Hematopoietic multipotent progenitor cell treated with erythropoietin and hydrocortisone succinate and interleukin-3 and kit ligand, for 17 days (in vitro differentiated cells): ENCODE measurements around the gene SMIM32.

Experiments used
- DNase-seq: peaks from one replicate; pipeline ENCODE4 v3.0.0-alpha.2; 2015; ENCODE audit warnings: low spot score

Gene SMIM32

GRCh38 chr5:136207631-136208030 lies 14.7 kb upstream of the SMIM32 start:
- no peak for DNase-seq

DNA sequence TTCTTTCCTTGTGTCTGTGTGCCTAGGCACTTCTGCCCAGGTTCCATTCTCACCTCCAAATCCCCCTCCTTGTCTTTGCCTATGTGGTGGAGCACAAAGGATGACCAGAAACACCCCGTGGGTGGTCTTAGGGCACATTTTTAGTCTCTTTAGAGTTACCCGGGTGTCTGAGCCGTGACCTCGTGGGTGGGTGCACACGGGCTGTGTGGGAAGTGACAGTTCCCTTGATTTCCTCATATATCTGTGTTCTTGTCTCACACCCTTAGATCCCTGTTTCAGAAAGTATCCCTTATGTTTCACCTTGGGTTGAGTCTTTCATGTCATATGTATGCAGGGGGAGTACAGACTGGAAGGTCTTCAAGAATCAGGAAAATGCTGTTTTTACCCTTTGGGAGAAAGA lies 13.4 kb upstream of the SMIM32 start:
- no peak for DNase-seq

DNA sequence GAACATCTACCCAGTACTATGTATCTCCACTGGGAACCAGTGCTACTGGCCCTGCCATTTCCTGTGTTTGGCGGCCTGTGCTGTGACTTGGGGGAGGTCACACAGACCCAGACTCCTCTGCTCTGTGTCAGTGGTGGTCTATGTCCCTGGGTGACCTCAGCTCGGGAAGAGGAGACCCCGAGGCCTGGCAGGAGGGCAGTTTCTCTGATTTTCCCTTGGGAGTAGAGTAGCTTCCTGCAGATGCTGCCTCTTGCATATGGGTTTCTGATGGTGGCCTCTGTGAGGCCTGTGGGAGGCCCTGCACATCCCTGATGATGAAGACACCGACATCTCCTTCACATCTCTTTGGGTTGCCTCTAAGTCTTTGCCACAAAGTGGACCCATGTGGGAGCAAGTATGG lies 13.0 kb upstream of the SMIM32 start:
- no peak for DNase-seq

GRCh38 chr5:136205061-136205702 lies 12.2 kb upstream of the SMIM32 start:
- DNase-seq: no peak

DNA sequence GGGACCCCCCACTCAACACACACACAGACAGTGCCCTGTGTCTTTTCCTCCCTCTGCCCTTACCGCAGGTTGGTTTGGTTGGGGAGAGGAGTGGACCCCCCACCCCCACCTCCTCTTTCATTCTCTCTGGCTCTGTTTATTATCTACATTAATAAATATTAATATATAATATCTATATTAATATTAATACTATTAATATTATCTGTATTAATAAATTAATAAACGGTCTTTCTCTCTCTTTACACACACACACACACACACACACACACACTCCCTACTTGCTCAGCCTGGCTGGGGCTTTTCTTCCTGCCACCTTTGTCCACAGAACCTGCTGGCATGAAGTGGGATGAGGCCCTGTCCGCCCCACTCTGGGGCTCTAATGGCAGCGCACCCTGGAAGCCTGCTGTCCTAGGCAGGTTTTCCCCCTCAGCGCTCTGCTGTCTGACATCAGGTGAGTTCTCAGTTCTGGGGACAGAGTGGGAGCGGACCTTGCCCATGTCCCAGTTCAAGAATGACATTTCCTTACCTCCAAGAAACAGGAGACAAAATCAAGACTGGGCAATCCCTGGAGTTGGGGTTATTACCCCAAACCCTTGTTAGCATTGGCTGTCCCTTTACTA lies 10.5 kb upstream of the SMIM32 start:
- no peak for DNase-seq

- no peak for DNase-seq
These were observed 9.7 kb upstream of the SMIM32 start for GRCh38 chr5:136202469-136203205.

DNA sequence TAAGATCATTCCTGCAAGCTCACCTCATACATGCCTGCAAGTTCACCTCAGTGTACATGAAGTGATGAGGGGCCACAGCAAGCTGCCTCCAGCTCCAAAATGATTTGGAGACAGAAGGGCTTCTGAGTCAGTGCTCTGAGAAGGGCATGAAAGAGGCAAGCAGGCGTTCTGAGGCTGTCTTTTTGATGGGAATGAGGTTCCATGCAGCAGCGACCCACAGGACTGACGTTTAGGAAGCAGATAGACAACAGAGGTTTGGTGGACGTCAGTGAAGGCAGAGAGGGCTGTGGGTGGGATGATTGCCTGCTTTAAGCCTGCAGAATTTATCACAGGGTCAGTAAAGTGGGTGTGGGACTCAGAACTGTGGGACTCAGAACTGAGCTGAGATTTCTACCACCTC lies 8.9 kb upstream of the SMIM32 start:
- DNase-seq: no peak

- no peak for DNase-seq
These were observed 7.8 kb upstream of the SMIM32 start for GRCh38 chr5:136200761-136201160.

DNA sequence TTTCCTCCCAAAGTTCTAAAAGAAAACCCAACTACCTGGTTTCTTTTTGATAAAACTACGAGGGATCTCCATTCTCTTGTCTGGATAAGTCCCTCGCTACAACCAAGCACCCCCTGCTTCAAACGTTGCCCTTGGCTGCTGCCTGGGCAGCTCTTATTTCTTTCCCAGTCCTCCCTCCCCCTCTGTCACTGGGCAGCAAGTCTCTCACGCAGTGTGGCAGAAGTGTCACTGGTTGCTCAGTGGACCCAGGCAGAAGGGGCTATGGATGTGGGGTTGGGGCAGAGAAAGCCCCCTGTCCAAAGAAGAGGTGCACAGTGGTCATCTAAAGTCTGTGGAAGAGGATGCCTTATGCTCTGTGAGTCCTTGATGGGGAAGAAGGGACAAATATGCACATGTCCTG lies 7.2 kb upstream of the SMIM32 start:
- DNase-seq: no peak

DNA sequence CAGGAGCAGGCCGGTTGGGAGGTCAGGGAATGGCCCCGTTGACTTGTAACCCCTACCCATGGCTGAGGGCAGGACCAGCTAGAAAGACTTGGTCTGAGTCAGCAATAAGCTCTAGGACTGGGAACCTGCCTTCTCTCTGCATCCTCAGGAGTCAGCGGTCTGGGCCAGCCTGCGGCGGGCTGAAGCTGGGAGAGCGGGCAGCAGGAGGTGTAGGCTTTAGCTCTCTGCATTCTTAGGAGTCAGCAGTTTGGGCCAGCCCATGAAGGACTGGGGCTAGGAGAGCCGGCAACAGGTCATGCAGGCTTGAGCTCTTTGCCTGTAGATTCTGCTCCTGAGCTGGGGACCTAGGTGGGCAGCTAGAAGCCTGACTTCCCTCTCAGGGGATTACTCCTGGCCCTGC lies 6.4 kb upstream of the SMIM32 start:
- no peak for DNase-seq

GRCh38 chr5:136198453-136198852 lies 5.5 kb upstream of the SMIM32 start:
- DNase-seq: no peak

DNA sequence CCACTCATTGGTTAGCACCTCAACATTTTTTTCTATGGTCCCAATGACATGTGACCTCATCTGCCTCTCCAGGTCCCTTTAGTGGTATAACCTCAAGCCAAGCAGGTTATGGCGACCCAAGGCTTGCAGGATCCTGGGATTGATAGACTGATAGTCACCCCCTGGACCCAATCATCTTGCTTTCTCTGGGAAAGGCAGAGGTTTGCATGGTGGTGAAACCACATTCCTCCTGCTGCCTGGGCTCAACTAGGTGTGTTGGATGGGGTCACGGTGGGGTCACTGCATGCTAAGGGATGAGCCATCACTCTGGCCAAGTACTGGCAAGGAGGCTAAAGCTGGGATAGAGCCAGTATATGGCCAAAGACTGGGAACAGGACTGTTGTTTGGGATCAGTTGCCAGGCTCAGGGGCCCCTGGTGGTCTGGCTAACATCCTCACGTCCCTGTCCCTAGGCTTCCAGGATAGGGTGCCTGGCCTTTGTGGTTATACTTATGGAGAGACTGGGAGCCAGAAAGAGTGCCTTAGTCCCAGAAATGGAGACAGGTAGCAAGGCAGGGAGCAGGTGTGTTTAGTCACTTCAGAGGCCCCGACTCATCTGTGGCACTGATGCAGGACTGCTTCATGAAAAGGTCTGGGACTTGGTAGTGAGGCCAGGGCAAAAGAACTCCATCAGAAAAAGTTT lies 4.6 kb upstream of the SMIM32 start:
- DNase-seq: no peak

- no peak for DNase-seq
These were observed 3.2 kb upstream of the SMIM32 start for GRCh38 chr5:136195971-136196820.

DNA sequence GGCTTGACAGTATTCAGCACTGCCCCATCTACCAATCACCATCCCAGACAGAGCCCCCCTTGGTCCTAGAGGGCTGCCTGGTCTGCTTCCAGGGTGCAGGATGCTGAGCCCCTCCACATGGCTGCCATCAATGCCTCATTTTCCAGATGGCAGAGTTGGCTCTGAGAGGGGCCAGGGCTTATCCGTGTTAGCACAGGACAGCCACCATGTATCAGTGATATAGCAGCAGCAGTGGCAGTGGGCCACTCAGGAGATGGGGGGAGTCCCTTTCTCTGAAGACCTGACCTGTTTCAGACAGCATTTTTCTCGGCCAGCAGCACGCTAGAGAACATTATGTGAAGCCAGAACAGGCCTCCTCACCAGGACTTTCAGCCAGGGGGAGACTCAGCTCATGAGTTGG lies 1.6 kb upstream of the SMIM32 start:
- no peak for DNase-seq

- no peak for DNase-seq
These were observed 467 bp upstream of the SMIM32 start for GRCh38 chr5:136193322-136193935.

DNA sequence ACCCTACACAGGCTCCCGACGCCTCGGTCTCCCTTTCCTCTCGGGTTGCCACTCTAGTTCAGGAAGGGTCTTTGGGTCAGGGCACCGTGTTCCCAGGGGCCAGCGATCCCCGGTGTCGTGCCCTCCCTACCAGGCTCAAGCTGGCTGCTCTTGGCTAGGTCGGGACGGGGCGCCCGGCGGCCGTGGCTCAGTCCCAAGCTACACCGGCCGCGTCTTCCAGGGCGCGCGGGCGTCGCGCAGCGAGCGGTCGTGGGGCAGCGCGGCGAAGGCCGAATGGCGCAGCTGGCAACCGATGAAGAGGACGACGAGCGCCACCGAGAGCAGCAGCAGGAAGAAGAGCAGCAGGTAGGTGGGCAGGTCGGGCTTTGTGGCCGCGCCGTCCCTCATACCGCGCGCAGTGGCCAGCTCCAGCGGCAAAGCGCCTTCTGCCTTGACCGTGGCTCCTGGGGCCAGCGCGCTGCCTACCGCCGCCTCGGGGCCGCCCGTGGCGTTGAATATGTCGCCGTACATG lies 892 bp downstream of the SMIM32 start:
- no peak for DNase-seq

DNA sequence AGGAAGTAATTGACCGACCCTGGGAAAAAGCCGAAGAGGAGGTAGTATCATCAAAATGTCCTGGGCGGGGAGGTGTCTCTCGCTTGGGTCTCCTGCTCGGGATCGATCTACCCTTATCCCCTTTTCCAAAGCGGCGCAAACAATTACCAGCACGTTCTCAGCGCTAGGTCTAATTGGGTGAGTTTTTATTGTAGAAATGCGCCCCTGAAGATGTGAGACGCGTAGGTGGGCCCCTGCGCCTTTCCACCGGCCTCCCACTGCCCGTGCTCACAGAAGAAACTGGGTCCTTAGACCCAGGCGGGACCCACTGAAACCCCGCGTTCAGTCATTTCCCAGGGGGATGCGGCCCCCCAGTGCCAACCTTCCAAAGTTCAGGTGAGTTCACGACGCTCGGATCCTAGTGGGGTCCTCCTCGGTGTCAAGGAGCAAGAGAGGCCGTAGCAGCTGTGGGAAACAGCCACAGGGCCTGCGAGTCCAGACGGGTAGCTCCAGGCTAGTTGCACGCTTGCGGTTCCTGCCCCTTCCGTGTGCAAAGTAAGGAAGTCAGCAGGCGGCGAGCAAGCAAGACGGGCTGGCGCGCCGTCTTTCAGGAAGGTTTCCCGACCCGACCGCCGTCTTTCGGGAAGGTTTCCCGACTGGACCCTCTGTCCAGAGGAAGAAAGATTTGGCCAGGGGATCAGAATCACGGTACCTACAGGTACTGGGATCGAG lies 1.5 kb downstream of the SMIM32 start:
- no peak for DNase-seq

- no peak for DNase-seq
These were observed 2.1 kb downstream of the SMIM32 start for GRCh38 chr5:136190904-136191303.

GRCh38 chr5:136190091-136190720 lies 2.8 kb downstream of the SMIM32 start:
- DNase-seq: no peak

GRCh38 chr5:136188859-136189258 lies 4.1 kb downstream of the SMIM32 start:
- no peak for DNase-seq
